HG02759 (cell line): Measurements from ENCODE around the gene TRAF3IP1.
"Not testable (repeated sequence)": the region's sequence is repeated elsewhere in the genome, so short reads cannot be mapped to it uniquely, and the experiment has no call there.

Experiments
- ATAC-seq: cut with Tn5 transposase; IDR thresholded peaks from one replicate; pipeline ENCODE4 v1.9.1; 2021; ENCODE audit warnings: mild to moderate bottlenecking, moderate library complexity; ENCODE audit not compliant: unreplicated experiment

The TRAF3IP1 gene

GRCh38 chr2:238337846-238338245 lies 17.5 kb downstream of the TRAF3IP1 start:
- ATAC-seq: no peak

GRCh38 chr2:238338710-238339394 lies 18.5 kb downstream of the TRAF3IP1 start:
- no peak for ATAC-seq

GRCh38 chr2:238339395-238339780 lies 19.1 kb downstream of the TRAF3IP1 start:
- no peak for ATAC-seq

- no peak for ATAC-seq
These were observed 19.5 kb downstream of the TRAF3IP1 start for GRCh38 chr2:238339814-238340213.

- ATAC-seq: no peak
These were observed 21.2 kb downstream of the TRAF3IP1 start for GRCh38 chr2:238341536-238341935.

GRCh38 chr2:238344035-238344434 lies 23.7 kb downstream of the TRAF3IP1 start:
- ATAC-seq: no peak

- ATAC-seq: no peak
These were observed 24.2 kb downstream of the TRAF3IP1 start for GRCh38 chr2:238344517-238344916.

- ATAC-seq: no peak
These were observed 25.1 kb downstream of the TRAF3IP1 start for GRCh38 chr2:238345297-238345968.

GRCh38 chr2:238346544-238346943 lies 26.2 kb downstream of the TRAF3IP1 start:
- no peak for ATAC-seq

- ATAC-seq: no peak
These were observed 30.0 kb downstream of the TRAF3IP1 start for GRCh38 chr2:238350150-238350897.

- ATAC-seq: no peak
These were observed 31.0 kb downstream of the TRAF3IP1 start for GRCh38 chr2:238351315-238351714.

GRCh38 chr2:238352361-238352760 lies 32.0 kb downstream of the TRAF3IP1 start:
- ATAC-seq: no peak

- no peak for ATAC-seq
These were observed 38.5 kb downstream of the TRAF3IP1 start for GRCh38 chr2:238358769-238359168.

- ATAC-seq: no peak
These were observed 39.1 kb downstream of the TRAF3IP1 start for GRCh38 chr2:238359403-238359802.

- ATAC-seq: no peak
These were observed 41.6 kb downstream of the TRAF3IP1 start for GRCh38 chr2:238361877-238362276.

GRCh38 chr2:238362626-238363025 lies 42.3 kb downstream of the TRAF3IP1 start:
- no peak for ATAC-seq

- ATAC-seq: no peak
These were observed 49.3 kb downstream of the TRAF3IP1 start for GRCh38 chr2:238369591-238370040.

GRCh38 chr2:238370094-238370822 lies 49.9 kb downstream of the TRAF3IP1 start:
- ATAC-seq: no peak

- peak; percentile 49 for ATAC-seq
These were observed 50.6 kb downstream of the TRAF3IP1 start for GRCh38 chr2:238370823-238371372.

GRCh38 chr2:238372277-238372676 lies 52.0 kb downstream of the TRAF3IP1 start:
- not testable (repeated sequence) for ATAC-seq

- no peak for ATAC-seq
These were observed 56.6 kb downstream of the TRAF3IP1 start for GRCh38 chr2:238376884-238377391.
